DMS79 treated with DMSO at 0.1 percent for 48 hours (cell line): ENCODE results near the gene PREB.
"Not testable (repeated sequence)": the region's sequence is repeated elsewhere in the genome, so short reads cannot be mapped to it uniquely, and the experiment has no call there.

Experiments
- DNase-seq: peaks from one replicate; lab custom pipeline; 2025; lab: John Stamatoyannopoulos, UW

The PREB gene, protein sequence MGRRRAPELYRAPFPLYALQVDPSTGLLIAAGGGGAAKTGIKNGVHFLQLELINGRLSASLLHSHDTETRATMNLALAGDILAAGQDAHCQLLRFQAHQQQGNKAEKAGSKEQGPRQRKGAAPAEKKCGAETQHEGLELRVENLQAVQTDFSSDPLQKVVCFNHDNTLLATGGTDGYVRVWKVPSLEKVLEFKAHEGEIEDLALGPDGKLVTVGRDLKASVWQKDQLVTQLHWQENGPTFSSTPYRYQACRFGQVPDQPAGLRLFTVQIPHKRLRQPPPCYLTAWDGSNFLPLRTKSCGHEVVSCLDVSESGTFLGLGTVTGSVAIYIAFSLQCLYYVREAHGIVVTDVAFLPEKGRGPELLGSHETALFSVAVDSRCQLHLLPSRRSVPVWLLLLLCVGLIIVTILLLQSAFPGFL

DNA sequence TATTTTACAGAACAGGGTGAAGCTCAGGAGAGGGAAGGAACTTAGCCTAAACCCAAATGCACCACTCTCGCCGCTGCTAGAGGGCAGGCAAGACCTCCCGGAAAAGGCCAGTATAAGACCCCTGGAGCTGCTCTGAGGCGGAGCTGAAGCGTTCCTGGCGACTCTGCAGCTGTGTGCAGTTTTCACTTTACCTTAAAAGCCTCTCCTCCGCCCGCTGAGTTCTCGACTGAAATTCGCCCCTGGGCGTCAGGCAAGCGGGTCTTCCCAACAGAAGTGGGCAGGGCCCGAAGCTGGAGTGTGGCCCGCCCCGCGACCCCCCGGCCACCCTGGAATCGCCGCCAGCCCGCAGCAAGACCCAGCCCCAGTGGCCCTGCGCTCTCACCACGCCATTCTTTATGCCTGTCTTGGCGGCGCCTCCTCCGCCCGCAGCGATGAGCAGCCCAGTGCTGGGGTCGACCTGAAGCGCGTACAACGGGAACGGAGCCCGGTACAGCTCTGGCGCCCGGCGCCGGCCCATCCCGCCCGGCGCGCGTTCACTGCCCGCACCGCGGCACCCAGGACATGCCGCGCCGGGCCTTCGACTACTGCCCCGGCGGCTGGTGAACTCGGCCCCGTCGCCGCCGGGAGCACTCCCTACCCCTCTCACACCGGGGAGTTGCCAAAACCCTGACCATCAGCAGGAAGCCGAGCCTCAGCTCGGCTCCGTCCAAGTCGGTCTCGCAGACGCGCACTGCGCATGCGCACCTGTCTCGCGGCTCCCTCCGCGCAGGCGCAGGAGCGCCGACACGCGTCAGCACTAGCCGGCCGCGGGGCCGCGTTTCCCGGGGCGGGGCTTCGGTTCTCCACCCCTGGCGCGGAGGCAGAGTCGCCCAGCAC is at the start of gene PREB:
Gene PREB, minus strand, starts transcription at position 732 of the 876 bp plus-strand sequence. Its CDS starts 215 bp downstream, at position 517.
- peak; percentile 96 for DNase-seq

DNA sequence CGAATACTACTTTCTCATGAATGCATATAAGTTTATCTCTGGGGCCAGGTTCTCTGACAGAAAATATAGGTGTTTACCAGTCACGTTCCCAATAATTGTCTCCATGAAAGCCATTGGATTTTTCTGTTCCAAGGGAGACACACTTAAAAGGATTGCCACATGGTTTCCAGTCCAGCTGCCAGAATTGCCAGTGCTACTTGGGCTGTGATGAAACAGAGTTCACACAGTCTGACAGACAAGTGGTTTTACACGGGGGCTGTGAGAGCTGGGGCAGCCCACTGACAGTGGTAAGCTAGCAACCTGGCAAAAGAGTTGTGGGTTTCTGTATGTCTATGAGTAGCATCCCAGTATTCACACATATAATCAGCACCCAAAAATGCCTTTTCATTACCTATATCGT is 49.7 kb upstream of the PREB start:
- no peak for DNase-seq

DNA sequence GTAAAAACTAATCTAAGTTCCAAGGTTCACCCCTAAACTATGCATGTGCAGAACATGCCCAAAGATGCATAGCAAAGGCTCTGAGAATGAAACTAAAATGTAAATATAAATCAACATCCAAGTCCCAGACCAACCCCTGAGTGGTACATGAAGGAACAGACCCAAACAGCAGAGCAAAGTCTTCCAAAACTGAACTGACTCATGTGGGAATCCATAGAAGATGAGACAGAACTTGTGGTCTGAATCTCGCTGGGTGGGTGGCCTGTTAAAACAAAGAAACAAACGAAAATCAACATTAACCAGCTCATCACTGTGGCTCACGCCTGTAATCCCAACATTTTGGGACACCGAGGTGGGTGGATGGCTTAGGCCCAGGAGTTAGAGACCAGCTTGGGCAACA is 47.9 kb upstream of the PREB start:
- DNase-seq = no peak

DNA sequence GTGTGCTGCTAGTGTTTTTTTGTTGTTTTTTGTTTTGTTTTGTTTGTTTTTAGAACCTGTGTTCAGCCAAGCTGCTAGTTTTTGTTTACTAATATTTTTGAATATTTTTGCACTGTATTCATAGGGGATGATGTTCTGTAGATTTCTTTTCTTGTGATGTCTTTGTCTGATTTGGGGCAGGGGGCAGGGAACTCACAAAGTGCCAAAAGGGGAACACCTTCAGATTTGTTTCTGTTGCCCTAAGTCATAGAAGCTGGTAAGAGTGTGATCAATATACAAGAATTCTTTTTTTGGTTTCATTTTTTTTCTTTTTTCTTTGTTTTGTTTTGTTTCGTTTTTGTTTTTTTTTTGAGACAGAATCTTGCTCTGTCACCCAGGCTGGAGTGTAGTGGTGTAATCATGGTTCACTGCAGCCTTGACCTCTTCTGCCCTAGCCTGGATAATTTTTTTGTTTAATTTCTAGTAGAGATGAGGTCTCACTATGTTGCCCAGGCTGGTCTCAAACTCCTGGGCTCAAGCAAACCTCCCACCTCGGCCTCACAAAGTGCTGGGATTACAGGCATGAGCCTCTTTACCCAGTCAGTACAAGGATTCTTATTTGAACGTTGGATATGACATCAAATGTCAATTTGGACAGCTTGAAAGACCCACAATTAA is 45.0 kb upstream of the PREB start:
- DNase-seq = no peak

DNA sequence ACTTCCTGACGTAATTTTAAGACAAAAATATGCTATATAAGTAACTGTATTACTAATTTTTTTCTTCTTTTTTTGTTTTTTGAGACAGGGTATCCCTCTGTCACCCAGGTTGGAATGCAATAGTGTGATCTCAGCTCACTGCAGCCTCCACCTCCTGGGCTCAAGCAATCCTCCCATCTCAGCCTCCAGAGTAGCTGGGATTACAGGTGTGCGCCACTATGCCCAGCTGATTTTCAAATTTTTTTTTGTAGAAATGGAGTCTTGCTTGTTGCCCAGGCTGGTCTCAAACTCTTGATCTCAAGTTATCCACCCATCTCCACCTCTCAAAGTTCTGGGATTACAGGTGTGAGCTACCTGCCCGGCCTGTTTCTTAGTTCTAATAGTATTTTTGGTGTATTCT is 44.0 kb upstream of the PREB start:
- no peak for DNase-seq

DNA sequence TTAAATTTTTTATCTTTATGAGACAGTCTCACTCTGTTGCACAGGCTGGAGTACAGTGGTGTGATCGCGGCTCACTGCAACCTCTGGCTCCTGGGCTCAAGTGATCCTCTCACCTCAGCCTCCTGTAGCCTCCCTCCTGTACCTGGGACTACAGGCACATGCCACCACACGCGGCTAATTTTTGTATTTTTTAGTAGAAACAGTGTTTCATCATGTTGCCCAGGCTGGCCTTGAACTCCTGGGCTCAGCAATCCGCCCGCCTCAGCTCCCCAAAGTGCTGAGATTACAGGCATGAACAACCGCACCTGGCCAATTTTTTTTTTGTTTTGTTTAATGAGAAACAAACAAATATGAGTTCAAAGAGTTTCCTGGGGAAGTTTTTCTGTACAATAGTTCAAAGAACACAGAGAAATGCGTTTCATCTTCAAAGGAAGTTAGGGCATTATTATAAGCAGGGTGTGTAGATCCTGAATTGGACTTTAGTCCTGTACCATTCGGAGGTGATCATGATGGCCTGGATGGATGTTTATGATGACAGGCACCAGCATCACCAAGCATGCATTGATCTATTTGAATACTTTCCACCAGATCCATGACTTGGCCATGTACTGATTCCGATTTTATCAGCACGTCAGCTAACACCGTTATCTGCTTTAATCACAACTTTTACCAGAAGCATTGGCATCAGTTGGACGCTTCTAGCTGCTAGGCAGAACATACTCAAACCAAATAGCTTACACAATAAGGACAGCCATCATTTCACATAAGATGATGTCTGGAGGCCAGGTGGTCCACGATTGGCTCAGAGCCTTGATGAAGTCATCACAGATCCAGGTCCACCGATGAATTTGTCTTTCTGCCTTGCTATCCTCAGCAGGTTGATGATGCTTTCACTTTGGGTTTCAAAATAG is 43.3 kb upstream of the PREB start:
- no peak for DNase-seq

DNA sequence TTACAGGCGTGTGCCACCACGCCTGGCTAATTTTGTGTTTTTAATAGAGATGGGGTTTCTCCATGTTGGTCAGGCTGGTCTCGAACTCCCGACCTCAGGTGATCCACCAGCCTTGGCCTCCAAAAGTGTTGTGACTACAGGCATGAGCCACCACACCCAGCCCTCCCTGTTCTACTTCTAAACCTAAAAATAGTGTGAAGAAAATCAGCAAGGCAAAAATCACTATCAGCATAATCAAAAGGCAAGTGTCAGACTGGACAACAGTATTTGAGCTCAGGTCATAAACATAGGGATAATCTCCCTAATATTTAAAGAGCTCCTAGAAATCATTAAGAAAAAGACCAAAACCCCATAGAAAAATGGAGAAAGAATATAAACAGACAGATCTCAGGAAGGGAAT is 41.3 kb upstream of the PREB start:
- not testable (repeated sequence) for DNase-seq

DNA sequence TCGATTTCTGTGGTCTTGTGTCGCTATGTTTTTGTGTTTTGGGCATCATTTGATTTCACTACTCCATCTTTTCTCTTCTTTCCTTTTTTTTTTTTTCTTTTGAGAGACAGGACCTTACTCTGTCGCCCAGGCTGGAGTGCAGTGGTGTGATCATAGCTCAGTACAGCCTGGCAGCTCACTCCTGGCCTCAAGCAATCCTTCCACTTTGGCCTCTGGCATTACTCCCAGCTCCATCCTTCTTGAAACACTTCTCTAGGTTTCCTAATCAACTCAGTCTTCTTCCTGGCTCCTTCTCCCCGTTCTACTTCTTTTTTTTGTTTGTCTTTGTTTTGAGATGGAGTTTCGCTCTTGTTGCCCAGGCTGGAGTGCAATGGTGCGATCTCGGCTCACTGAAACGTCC is 40.9 kb upstream of the PREB start:
- DNase-seq = no peak

DNA sequence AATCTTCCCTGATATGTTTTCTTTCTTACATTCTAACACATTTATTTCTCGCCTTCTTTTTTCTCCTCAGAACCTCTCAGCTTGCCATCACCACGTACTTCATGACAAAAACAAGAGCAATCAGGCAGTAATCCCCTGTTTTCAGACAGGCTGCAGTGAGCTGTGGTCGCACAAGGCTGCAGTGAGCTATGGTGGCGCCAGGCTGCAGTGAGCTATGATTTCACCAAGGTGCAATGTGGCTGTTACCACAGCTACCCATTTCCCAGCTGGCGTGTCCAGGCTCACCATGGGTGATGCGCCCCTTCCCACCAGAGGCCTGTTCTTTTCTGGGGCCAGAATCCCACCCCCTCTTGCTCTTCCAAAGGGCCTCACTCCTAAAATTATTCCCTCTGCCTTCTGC is 40.2 kb upstream of the PREB start:
- DNase-seq = no peak

DNA sequence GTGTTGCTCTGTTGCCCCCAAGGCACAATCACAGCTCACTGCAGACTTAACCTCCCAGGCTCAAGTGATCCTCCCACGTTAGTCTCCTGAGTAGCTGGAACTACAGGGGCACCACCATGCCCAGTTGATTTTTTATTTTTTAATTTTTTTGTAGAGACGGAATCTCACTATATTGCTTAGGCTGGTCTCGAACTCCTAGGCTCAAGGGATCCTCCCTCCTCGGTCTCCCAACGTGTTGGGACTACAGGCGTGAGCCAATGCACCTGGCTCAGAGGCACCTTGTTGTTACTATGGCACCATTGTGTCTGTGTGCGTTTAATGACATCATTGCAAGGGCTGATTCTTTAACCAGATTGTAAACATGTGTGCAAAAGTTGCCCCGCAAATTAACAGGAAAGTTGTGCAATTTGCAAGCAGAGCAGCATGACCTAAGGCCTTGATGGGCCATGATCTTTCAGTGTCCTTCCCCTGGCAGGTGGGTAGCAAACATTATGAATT is 37.0 kb upstream of the PREB start:
- DNase-seq = no peak

DNA sequence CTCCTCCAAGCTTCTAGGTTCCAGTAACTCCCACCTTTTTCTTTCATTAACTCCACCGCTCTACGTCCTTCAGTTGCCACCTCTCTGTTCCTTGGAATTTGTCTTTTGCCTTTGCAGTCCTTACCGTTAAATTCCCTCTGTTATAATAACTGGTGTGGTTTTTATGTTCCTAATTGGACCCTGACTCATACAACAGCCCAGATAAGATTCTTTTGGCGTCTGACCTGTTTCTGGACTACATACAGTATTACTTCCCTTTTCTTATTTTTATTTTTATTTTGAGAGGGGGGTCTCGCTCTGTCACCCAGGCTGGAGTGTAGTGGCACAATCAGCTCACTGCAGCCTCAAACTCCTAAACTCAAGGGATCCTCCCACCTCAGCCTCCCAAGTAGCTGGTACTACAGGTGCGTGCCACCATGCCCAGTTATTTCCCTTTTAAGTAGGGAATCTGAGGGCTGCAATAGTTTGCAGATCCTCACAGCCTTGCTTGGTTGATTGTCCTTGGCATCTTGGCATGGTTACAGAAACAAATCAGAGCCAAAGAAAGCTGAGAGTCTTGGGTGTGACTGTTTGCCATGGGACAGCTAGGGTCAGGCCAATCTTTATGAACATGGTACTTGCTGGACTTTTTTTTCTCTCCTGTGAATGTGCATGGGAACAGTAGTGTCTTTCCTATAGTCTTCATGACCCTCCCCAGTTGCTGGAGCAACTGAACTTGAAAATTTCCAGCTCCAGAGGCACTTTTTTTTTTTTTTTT is 36.3 kb upstream of the PREB start:
- no peak for DNase-seq

DNA sequence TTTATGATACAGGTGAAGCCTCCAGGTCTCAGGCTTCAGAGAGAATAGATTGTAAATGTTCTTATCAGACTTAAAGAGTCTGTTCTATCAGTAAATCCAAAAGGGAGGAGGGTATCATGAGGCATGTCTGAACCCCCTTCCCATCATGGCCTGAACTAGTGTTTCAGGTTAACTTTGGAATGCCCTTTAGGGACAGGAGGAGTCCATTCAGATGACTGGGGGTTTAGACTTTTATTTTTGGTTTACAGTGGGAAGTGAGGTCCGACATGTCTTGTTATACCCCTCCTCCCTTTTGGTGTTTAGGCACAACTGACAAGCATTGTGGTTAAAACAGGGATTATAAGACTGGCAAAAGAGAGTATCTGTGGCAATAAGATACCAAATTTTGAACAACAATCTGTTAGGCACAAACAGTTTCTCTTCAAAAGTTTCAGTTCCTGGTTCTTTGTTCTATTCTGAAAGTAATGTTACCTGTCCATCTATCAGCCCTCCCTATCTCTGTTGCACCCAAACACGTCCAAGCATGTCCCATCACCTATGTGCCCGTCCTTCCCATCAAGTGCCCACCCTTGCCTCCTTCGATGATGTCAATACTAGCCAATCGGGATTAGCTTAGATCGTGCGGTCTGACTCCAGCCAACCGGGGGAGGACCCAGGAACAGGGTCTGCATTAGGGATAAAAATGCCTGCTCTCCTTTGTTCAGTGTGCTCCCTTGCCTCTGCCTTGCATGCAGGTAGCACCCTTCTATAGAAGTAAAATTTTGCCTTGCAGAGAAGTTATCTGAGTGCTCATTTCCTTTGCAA is 30.7 kb upstream of the PREB start:
- no peak for DNase-seq

DNA sequence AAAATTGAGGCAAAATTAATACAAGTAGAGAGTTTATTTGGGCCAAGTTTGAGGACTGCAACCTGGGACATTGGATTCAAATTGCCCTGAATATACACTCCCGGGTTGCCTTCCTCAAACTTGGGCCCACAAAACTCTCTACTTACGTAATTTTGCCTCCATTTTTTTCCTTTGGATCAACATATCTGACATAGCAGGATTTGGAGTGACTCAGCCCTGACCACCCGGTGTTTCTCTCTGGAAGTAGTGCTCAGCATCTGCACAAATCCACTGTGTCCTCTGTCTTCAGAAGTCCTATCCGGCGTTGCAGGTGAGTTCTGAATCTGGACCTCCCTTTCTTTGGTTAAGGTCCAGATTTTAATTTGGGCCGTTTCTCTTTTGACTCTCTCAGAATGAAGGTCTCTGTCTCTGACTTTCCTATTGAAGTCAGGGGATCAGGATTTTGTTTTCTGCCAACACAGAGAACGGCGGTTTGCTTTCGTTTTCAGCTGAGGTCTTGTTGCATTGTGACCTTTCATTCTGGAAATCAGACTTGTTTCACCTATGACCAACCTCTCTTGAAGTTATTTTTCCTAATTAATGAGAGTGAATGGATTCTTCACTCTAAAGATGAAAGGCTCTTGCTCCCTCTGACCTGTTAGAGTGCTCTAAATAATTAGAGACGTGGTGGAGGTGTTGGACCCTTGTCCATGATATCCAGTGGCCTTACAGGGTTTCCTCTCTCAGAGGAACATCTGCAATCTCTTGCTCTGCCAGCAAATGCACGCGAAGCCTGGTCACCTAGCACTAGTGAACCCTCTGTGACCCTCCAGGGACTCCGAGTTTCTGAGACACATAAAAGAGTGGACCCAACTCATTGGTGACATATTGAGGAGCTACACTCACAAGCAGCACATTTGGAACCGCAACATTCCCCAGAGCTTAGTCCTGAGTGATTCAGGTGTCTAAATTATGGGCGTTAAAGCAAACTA is 28.0 kb upstream of the PREB start:
- DNase-seq = no peak

DNA sequence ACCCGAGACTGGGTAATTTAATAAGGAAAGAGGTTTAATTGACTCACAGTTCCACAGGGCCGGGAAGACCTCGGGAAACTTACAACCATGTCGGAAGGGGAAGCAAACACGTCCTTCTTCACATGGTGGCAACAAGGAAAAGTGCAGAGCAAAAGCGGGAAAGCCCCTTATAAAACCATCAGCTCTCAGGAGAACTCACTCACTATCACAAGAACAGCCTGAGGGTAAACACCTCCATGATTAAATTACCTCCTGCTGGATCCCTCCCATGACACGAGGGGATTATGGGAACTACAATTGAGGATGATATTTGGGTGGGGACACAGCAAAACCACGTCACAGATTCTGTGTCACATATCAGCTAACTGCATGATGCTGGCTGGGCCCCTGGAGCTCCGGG is 25.8 kb upstream of the PREB start:
- DNase-seq = no peak

DNA sequence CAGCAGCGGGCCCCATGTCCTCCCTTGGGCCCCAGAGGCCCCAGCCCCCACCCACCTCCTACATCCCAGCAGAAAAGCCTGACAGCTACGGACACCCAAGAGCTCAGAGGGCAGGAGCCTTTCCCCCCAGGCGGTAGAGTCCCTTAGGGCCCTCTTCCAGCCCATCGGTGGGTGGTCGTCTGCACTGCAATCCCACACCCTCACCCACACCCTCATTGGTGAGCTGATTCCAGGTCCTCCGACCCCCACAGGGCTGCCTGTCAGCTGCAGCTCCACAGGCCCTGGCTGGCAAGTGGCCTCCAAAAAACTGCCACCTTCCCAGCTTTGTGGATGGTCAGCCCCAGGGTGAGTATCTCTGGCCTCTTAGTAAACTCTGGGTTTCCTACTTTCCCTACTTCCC is 24.8 kb upstream of the PREB start:
- DNase-seq = no peak

DNA sequence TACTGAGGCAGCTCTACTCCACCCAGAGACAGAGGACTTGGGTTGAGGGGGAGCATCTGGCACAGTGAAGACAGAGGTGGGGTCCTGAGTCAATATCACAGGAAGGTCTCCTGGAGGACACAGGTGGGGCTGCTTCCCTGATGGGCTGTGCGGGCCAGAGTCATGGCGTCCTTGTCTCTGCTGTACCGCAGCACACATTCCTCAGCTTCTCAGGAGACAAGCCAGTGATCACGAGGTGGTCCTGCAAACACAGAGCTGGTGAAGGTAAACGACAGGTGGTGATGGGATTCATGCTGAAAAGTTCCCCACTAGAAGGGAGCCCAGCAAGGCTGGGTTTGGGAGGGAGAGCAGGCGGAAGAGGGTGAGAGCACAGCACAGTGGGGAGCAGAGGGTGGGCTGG is 24.0 kb upstream of the PREB start:
- DNase-seq = no peak

DNA sequence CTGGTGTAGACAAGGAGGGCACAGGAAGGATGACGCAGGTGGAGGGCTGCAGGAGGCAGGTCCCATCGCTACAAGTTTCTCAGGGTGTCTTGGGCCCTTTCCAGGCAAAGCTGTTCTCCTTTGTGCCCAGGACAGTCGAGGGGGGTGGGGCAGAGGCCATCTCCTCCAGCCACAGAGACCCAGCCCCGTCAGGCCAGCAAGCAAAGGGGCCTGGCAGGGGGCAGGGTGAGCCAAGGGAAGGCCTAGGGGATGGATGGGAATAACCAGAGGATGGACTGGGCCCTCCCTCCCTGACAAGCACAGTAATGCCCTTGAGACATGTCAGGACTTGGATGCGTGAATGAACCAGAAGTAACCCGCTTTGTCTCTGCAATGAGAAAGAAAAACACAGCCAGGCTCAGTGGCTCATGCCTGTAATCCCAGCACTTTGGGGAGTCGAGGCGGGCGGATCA is 20.7 kb upstream of the PREB start:
- no peak for DNase-seq

DNA sequence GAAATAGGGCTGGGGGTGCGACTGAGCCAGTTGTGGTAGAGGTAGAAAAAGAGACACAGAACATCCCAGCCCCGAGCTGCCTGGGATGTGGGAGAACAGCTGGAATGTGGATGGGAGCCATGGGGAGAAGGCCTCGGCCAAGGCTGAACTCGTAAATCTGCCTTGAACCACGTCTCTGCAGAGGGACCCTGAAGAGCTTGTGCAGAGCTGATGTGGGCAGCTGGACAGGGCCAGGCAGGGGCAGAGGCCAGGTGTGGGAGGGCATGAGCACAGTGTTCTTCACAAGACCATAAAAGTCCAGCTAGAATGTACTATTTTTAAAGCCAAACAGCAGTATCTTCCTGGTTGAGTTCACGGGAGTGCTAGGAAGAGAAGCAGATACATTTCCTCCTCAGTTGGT is 20.1 kb upstream of the PREB start:
- no peak for DNase-seq
